D341Med (cell line): ENCODE measurements around the gene NDC1.
"Not testable (repeated sequence)": the region's sequence is repeated elsewhere in the genome, so short reads cannot be mapped to it uniquely, and the experiment has no call there.

Experiments
- DNase-seq: peaks from one replicate; pipeline ENCODE4 v3.0.0; 2012; ENCODE audit warnings: low spot score

The NDC1 gene

GRCh38 chr1:53826367-53826766 lies 11.7 kb downstream of the NDC1 start:
- DNase-seq = no peak

- DNase-seq = no peak
Measured at GRCh38 chr1:53825306-53825705, 12.8 kb downstream of the NDC1 start.

GRCh38 chr1:53822931-53823330 lies 15.2 kb downstream of the NDC1 start:
- DNase-seq = no peak

GRCh38 chr1:53821380-53821779 lies 16.7 kb downstream of the NDC1 start:
- DNase-seq = no peak

GRCh38 chr1:53819387-53819786 lies 18.7 kb downstream of the NDC1 start:
- no peak for DNase-seq

GRCh38 chr1:53816584-53816983 lies 21.5 kb downstream of the NDC1 start:
- DNase-seq = not testable (repeated sequence)

- DNase-seq = not testable (repeated sequence)
Measured at GRCh38 chr1:53815484-53815883, 22.6 kb downstream of the NDC1 start.

- no peak for DNase-seq
Measured at GRCh38 chr1:53811414-53811851, 26.7 kb downstream of the NDC1 start.

GRCh38 chr1:53810497-53810896 lies 27.6 kb downstream of the NDC1 start:
- DNase-seq = no peak

GRCh38 chr1:53810007-53810406 lies 28.1 kb downstream of the NDC1 start:
- DNase-seq = no peak

GRCh38 chr1:53807916-53808315 lies 30.2 kb downstream of the NDC1 start:
- no peak for DNase-seq

- DNase-seq = no peak
Measured at GRCh38 chr1:53804791-53805505, 33.1 kb downstream of the NDC1 start.

- DNase-seq = no peak
Measured at GRCh38 chr1:53804181-53804580, 33.9 kb downstream of the NDC1 start.

- DNase-seq = no peak
Measured at GRCh38 chr1:53800621-53801020, 37.5 kb downstream of the NDC1 start.

- no peak for DNase-seq
Measured at GRCh38 chr1:53799141-53799540, 39.0 kb downstream of the NDC1 start.

GRCh38 chr1:53792806-53793205 lies 45.3 kb downstream of the NDC1 start:
- no peak for DNase-seq

GRCh38 chr1:53787655-53788054 lies 50.4 kb downstream of the NDC1 start:
- no peak for DNase-seq

- DNase-seq = no peak
Measured at GRCh38 chr1:53783056-53783455, 55.0 kb downstream of the NDC1 start.

- no peak for DNase-seq
Measured at GRCh38 chr1:53781654-53782053, 56.4 kb downstream of the NDC1 start.

- DNase-seq = no peak
Measured at GRCh38 chr1:53777272-53777671, 60.8 kb downstream of the NDC1 start.

- no peak for DNase-seq
Measured at GRCh38 chr1:53771648-53772047, 66.4 kb downstream of the NDC1 start.

GRCh38 chr1:53769780-53770179 lies 68.3 kb downstream of the NDC1 start:
- no peak for DNase-seq

GRCh38 chr1:53769184-53769583 lies 68.9 kb downstream of the NDC1 start:
- DNase-seq = no peak

- DNase-seq = no peak
Measured at GRCh38 chr1:53766831-53767405, 71.2 kb downstream of the NDC1 start.
